Measurements from ENCODE around the gene CEP89.
A peak's percentile ranks its signal among the peaks of the same experiment; 100 is the strongest.
"Not testable (repeated sequence)": the region's sequence is repeated elsewhere in the genome, so short reads cannot be mapped to it uniquely, and the experiment has no call there.

Gene CEP89

GRCh38 chr19:32945260-32945659 is 26.5 kb downstream of the CEP89 start:
- no peak for DNase-seq

GRCh38 chr19:32941273-32941672 is 30.5 kb downstream of the CEP89 start:
- DNase-seq, result not testable (repeated sequence)

DNA sequence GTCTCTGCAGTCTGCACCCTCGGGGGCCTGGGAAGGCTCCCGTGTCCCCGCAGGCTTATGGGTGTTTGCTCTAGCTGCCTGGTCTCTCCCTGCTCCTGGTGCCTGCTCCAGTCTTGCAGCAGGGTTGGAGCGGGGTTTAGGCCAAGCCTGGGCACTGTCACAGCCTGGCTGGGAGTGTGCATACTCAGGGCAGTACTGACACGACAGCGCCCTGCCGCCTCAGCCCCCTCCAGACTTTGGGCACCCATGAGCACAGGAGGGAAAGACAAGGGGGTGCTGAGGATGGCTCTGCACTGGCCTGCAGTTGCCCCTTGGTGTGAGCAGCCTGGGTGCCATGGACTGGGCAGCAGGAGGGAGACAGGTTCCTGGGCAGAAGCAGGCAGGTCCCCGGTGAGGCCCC is 35.7 kb downstream of the CEP89 start:
- DNase-seq, result no peak

DNA sequence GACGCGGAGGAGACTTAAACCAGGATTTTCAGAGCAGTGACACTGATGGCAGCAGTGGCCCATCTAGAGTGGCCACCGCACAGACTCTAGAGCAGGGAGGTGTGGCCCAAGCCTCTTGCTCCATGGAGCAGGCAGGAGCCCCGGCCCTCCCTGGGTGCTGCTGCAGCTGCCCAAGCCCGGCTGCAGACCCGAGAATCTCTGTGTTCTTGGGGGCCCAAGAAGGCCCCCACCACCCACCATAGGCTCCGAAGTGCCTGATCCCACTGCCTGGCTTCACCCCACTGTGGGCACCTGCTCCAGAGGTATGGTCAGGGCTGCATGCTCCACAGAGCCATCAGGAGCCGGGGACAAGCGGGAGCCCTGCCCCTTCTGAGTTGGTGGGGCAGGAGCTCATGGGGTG is 36.1 kb downstream of the CEP89 start:
- no peak for DNase-seq

GRCh38 chr19:32933571-32933970 is 38.2 kb downstream of the CEP89 start:
- no peak for DNase-seq

- DNase-seq, result no peak
These were observed 41.2 kb downstream of the CEP89 start for GRCh38 chr19:32930567-32930966.

DNA sequence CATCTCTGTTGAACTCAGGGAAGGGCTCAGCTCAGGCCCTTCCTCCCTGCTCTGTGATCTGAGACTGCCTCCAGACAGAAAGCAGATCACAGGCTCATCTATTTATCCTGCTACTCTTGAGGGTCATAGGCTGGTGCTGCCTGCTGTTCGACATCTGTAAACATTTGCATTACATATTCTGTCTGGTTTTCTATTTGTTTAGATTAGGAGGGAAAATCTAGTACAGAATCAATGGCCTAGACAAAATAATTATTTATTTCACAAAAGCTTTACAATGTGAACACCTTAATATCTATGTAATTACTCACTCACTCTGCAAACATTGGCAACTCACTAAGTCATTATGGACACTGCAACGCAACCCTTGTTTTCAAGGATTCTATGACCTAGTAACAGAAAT is 43.0 kb downstream of the CEP89 start:
- peak in 1 of 2 experiments; percentile 43 for DNase-seq

DNA sequence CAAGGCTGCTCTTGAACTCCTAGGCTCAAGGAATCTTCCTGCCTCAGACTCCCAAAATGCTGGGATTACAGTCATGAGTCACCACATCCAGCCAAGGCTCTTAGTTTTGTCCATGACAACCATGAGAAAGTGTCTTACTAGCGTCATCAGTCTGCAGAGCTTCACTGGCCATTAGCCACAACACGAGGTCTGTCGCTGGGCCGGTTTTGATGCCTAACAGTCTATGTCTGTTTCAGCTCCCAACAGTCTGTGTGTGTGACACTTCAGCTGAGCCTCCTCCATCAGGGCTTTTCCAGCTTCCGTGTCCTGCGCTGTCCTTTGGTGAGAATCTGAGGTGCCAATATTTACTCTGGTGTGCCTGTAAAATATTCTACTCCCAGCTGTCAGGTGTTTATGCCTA is 47.6 kb downstream of the CEP89 start:
- DNase-seq, result no peak

GRCh38 chr19:32921624-32922023 is 50.1 kb downstream of the CEP89 start:
- DNase-seq, result no peak

GRCh38 chr19:32919365-32919764 is 52.4 kb downstream of the CEP89 start:
- no peak for DNase-seq

DNA sequence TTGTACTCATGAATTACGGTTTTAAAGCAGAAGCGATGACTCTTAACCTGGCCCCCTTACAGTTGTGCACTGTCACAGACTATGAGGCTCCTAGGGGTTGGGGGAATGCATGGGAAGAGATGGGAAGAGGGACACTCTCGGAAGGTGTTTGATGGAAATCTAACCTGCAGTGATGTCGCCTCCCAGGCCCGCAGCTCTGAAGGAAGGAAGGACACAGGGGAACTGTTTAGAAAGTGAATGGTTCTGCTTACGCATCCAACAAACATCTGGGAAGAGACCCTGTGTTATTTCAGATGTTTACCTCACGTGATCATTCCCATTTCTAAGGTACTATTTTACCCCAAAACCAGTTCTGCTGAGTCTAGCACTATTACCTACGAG is 54.2 kb downstream of the CEP89 start:
- no peak for DNase-seq

DNA sequence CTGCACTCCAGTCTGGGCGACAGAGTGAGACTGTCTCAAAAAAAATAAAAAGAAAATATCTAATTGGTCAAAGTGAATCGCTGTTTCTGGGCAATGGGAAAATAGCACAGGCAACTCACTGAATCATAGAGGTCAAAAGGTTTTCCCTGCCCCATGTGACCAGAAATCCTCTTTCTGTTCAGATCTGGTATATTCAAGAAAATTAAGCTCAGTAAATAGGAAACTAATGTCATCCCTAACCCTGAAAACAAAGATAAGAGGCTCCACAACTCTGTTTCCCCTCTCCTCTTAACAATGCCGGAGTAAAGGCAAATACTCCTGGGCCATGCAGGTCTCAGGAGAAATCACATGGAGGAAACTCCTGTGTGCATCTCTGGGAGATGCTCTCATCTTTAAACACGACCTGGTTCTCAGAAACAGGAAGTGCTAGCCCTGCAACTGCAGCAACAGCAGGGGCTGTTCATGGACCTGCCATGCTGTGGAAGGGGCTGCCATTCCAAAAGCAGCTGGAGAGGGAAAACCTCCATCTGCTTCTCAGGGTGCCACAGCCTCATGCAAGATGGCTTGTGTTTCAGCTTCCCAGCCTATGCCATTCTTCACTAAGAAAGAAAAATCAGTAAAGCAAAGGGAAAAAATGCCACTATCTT is 54.7 kb downstream of the CEP89 start:
- no peak for DNase-seq

- DNase-seq, result no peak
These were observed 56.7 kb downstream of the CEP89 start for GRCh38 chr19:32914879-32915660.

- no peak for DNase-seq
These were observed 60.3 kb downstream of the CEP89 start for GRCh38 chr19:32911467-32911866.

- DNase-seq, result no peak
These were observed 60.9 kb downstream of the CEP89 start for GRCh38 chr19:32910874-32911273.

- DNase-seq, result no peak
These were observed 61.7 kb downstream of the CEP89 start for GRCh38 chr19:32910094-32910493.

- no peak for DNase-seq
These were observed 62.5 kb downstream of the CEP89 start for GRCh38 chr19:32909257-32909656.

DNA sequence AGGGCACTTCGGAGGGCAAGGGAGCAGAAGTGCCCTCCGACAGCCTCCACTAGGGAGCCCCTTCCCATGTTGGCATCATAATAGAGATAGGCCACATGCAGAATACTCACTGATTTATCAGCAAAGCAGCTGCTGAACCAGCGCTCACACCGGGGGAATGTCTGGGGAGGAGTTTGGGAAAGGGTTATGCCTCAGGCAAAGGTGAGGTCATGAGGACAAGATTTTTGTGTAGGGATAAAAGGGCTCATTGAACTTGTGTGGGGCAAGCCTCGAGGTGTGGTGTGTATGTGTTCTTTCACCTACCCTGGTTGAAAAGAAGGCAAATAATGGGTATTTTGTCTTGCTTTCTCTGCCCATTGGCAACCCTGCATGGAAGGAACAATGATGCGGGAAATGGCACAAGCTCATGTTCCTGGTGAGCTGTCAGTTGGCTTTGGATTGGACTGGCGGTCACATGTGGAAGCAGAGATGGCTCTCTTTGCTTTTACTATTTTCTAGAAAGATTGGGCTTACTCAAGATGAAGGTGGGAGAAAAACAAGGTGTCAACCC is 63.0 kb downstream of the CEP89 start:
- DNase-seq, result no peak

DNA sequence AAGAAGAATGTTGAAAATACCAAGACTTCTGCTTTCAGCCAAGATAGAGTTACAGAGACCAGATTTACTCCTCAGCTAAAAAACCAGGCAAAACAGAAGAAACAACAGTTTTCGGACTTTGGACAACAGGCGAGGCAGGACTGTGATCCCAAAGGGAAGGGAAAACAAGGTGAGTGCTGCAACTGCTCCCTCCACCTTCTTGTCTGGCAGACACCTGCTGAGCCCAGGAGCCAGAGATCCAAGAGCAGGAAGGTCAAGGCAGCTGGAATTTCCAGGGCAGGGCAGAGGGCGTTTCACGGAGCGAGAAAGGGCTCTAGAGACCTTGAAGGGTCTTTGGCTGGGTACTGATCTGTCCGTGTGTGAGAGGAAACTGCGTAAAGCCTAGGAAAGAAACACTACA is 69.3 kb downstream of the CEP89 start:
- no peak for DNase-seq

GRCh38 chr19:32901504-32902161 is 70.1 kb downstream of the CEP89 start:
- no peak for DNase-seq

DNA sequence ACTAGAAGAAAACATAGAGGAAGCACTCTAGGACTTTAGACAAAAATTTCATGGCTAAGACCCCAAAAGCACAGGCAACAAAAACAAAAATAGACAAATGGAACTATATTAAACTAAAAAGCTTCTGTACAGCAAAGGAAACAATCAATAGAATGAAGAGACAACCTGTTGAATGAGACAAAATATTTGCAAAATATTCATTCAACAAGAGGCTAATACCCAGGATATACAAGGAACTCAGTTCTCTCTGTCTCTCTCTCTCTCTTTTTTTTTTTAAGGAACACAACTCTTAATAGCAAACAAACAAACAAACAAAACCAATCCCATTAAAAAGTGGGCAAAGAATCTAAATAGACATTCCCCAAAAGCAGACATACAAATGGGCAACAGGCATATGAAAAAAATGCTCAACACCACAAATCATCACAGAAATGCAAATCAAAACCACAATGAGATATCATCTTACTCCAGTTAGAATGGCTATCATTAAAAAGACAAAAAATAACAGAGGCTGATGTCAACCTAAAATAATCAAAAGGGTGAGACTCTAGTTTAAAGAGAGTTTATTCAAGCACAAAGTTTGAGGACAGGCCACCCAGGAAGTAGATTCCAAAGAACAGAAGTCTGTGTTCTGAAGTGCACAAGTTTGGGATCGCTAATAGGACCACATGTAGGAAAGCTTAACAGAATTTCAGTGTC is 75.1 kb downstream of the CEP89 start:
- no peak for DNase-seq

DNA sequence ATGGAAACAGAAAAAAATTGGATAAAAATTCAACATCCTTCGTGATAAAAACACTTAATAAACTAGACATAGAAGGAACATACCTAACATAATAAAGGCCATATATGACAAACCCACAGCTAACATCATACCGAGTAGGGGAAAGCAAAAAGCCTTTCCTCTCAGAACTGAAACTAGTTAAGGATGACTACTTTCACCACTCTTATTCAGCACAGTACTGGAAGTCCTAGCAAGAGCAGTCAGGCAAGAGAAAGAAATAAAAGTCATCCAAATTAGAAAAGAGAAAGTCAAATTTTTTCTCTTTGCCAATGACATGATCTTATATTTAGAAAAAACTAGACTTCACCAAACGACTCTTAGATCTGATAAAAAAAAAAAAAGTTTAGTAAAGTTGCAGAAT is 76.4 kb downstream of the CEP89 start:
- DNase-seq, result no peak

DNA sequence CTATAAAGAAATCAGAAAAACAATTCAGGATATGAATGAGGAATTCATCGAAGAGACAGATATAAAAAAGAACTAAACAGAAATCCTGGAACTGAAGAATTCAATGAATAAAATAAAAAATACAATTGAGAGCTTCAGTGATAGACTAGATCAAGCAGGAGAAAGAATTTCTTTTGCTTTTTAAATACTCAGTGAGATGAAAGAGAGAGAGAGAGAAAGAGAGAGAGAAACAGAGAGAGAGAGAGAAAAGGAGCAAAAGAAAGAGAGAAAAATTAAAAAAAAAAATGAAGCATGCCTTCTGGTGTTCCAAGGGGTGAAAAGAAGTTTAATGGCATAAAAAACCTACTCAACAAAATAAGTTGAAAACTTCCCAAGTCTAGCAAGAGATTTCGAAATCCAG is 80.1 kb downstream of the CEP89 start:
- no peak for DNase-seq
